Measurements from ENCODE around the gene SCNN1A. TPM values are rescaled to one million over a fixed set of nuclear protein-coding genes. Genes with fewer than 3 reads are reported as not detected.

SCNN1A gene
- total and polyA plus RNA-seq, 2 donors: 5.7 to 10.4 TPM

GRCh38 chr12:6368906-6369525, 6.3 kb downstream of the SCNN1A start:
- Histone ChIP-seq H3K4me3 (ENCODE audit: low read depth, low read length) (no peak overlapping the region), H3K4me1 (ENCODE audit: insufficient read depth) (no peaks in the 10 kb centered on the region), H3K27ac (ENCODE audit: low read depth) (no peak overlapping the region), H3K36me3 (ENCODE audit: insufficient read depth) (no peaks in the 10 kb centered on the region)
- WGBS: 88% methylated on average over 9 of the region's 9 CpGs
- DNase-seq (ENCODE audit: extremely low spot score): no peak

DNA sequence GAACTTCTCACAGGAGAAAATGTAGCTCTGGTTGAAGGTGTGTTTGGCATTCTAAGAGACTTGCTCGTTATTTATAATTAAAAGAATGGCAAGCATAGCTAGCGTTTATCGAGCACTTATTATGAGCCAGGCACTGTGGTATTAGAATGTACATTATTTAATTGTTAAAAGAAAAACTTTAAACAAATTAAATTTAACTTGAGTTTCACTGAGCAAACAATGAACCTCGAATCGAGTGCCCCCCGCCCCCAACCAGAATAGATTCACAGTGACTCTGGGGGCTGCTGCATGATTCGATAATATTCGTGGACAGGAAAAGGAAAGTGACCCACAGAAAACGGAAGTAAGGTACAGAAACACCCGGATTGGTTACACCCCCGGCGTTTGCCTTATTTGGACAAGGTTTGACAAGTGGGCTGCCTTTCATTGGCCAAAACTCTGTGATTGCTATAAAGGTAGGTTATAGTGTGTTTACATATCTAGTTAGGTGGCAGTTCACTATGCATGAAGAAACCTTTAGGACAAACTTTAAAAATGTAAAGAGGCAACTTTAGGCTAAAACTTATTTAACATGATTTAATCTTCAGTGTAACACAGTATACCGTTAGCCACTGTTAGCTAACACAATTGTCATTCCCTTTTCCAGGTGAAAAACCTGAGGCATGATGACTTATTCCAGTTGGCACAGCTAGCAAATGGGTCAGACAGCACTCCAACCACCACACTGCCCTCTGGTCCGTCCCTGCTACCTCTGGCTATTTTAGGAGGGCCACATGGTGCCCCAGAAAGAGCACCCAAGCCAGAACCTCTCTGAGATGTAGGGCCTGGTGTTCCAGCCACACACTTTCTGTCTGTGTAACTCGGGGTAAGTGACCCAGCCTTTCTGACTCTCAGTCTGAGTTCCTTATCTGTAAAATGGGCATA, 7.1 kb downstream of the SCNN1A start:
- H3K27ac ChIP-seq (ENCODE audit: low read depth): no peak overlapping the region
- H3K4me1 ChIP-seq (ENCODE audit: insufficient read depth): no peaks in the 10 kb centered on the region
- H3K4me3 ChIP-seq (ENCODE audit: low read depth, low read length): no peak overlapping the region
- DNase-seq (ENCODE audit: extremely low spot score): no peak
- WGBS: 74% methylated on average over 15 of the region's 15 CpGs
- H3K36me3 ChIP-seq (ENCODE audit: insufficient read depth): no peaks in the 10 kb centered on the region

GRCh38 chr12:6367065-6367968, 8.0 kb downstream of the SCNN1A start:
- WGBS: 55% methylated on average over 11 of the region's 11 CpGs

GRCh38 chr12:6364044-6364374, 11.4 kb downstream of the SCNN1A start:
- peak overlapping the region; percentile 47 for H3K4me3 ChIP-seq (ENCODE audit: low read depth, low read length)
- peak overlapping the region; percentile 97 for H3K27ac ChIP-seq (ENCODE audit: low read depth)
- 36% methylated on average over 15 of the region's 15 CpGs for WGBS
- DNase-seq (ENCODE audit: extremely low spot score): no peak
- H3K36me3 ChIP-seq (ENCODE audit: insufficient read depth): no peaks in the 10 kb centered on the region
- H3K4me1 ChIP-seq (ENCODE audit: insufficient read depth): no peaks in the 10 kb centered on the region

More at GRCh38 chr12:6367065-6367968, 8.0 kb downstream of the SCNN1A start:
- Histone ChIP-seq H3K36me3 (ENCODE audit: insufficient read depth) (no peaks in the 10 kb centered on the region), H3K27ac (ENCODE audit: low read depth) (no peak overlapping the region), H3K4me1 (ENCODE audit: insufficient read depth) (no peaks in the 10 kb centered on the region), H3K4me3 (ENCODE audit: low read depth, low read length) (no peak overlapping the region)
- DNase-seq (ENCODE audit: extremely low spot score): no peak

- no peak for DNase-seq (ENCODE audit: extremely low spot score)
- peak overlapping the region; percentile 47 for H3K4me3 ChIP-seq (ENCODE audit: low read depth, low read length)
- no peaks in the 10 kb centered on the region for H3K4me1 ChIP-seq (ENCODE audit: insufficient read depth)
- no peaks in the 10 kb centered on the region for H3K36me3 ChIP-seq (ENCODE audit: insufficient read depth)
- 3% methylated on average over 59 of the region's 59 CpGs for WGBS
- H3K27ac ChIP-seq (ENCODE audit: low read depth): peak overlapping the region; percentile 97
Measured at GRCh38 chr12:6363330-6364043, 11.9 kb downstream of the SCNN1A start.

- DNase-seq (ENCODE audit: extremely low spot score): no peak
- Histone ChIP-seq H3K4me1 (ENCODE audit: insufficient read depth) (no peaks in the 10 kb centered on the region), H3K27ac (ENCODE audit: low read depth) (peak overlapping the region; percentile 97), H3K36me3 (ENCODE audit: insufficient read depth) (no peaks in the 10 kb centered on the region), H3K4me3 (ENCODE audit: low read depth, low read length) (no peak overlapping the region)
- WGBS: 14% methylated on average over 4 of the region's 4 CpGs
Measured at GRCh38 chr12:6363010-6363329, 12.4 kb downstream of the SCNN1A start.

GRCh38 chr12:6362403-6362802, 13.0 kb downstream of the SCNN1A start:
- Histone ChIP-seq H3K27ac (ENCODE audit: low read depth) (no peak overlapping the region), H3K36me3 (ENCODE audit: insufficient read depth) (no peaks in the 10 kb centered on the region), H3K4me3 (ENCODE audit: low read depth, low read length) (no peak overlapping the region), H3K4me1 (ENCODE audit: insufficient read depth) (no peaks in the 10 kb centered on the region)
- 78% methylated on average over 3 of the region's 3 CpGs for WGBS
- no peak for DNase-seq (ENCODE audit: extremely low spot score)

DNA sequence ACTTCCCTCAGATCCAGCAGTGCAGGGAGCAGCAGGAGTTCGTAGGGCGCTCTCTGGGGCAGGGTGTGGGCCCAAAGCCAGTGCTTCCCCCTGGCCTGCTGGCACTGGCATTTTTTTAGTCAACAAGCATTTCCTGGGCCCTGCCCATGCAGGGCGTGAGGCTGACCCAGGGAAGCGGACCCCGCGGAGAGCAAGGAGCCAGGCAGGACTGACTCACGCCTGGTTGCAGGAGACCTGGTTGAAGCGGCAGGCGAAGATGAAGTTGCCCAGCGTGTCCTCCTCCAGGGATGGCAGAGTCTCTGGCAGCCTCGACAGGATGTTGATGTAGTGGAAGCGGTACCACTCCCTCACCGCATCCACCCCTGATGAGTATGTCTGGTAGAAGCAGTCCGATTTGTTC, 13.5 kb downstream of the SCNN1A start:
- no peak for DNase-seq (ENCODE audit: extremely low spot score)
- 79% methylated on average over 14 of the region's 14 CpGs for WGBS
- Histone ChIP-seq H3K4me1 (ENCODE audit: insufficient read depth) (no peaks in the 10 kb centered on the region), H3K27ac (ENCODE audit: low read depth) (no peak overlapping the region), H3K4me3 (ENCODE audit: low read depth, low read length) (no peak overlapping the region), H3K36me3 (ENCODE audit: insufficient read depth) (no peaks in the 10 kb centered on the region)

GRCh38 chr12:6360578-6361490, 14.5 kb downstream of the SCNN1A start:
- Histone ChIP-seq H3K4me3 (ENCODE audit: low read depth, low read length) (no peak overlapping the region), H3K4me1 (ENCODE audit: insufficient read depth) (no peaks in the 10 kb centered on the region), H3K36me3 (ENCODE audit: insufficient read depth) (no peaks in the 10 kb centered on the region), H3K27ac (ENCODE audit: low read depth) (no peak overlapping the region)
- no peak for DNase-seq (ENCODE audit: extremely low spot score)
- WGBS: 71% methylated on average over 11 of the region's 11 CpGs

- H3K36me3 ChIP-seq (ENCODE audit: insufficient read depth): no peaks in the 10 kb centered on the region
- H3K27ac ChIP-seq (ENCODE audit: low read depth): no peak overlapping the region
- no peak for DNase-seq (ENCODE audit: extremely low spot score)
- 82% methylated on average over 7 of the region's 7 CpGs for WGBS
- no peak overlapping the region for H3K4me3 ChIP-seq (ENCODE audit: low read depth, low read length)
- H3K4me1 ChIP-seq (ENCODE audit: insufficient read depth): no peaks in the 10 kb centered on the region
Measured at GRCh38 chr12:6360080-6360571, 15.2 kb downstream of the SCNN1A start.

- Histone ChIP-seq H3K27ac (ENCODE audit: low read depth) (no peak overlapping the region), H3K4me1 (ENCODE audit: insufficient read depth) (no peaks in the 10 kb centered on the region), H3K4me3 (ENCODE audit: low read depth, low read length) (no peak overlapping the region), H3K36me3 (ENCODE audit: insufficient read depth) (no peaks in the 10 kb centered on the region)
- no peak for DNase-seq (ENCODE audit: extremely low spot score)
- 76% methylated on average over 1 of the region's 1 CpG for WGBS
Measured at GRCh38 chr12:6358881-6359280, 16.5 kb downstream of the SCNN1A start.

- DNase-seq (ENCODE audit: extremely low spot score): no peak
- Histone ChIP-seq H3K27ac (ENCODE audit: low read depth) (no peak overlapping the region), H3K4me1 (ENCODE audit: insufficient read depth) (no peaks in the 10 kb centered on the region), H3K36me3 (ENCODE audit: insufficient read depth) (no peaks in the 10 kb centered on the region), H3K4me3 (ENCODE audit: low read depth, low read length) (no peak overlapping the region)
- 78% methylated on average over 5 of the region's 5 CpGs for WGBS
Measured at GRCh38 chr12:6356374-6356820, 19.0 kb downstream of the SCNN1A start.
